Activated naive CD8-positive, alpha-beta T cell treated with anti-CD3 and anti-CD28 coated beads, Interleukin-2, amount 50 U/mL, for 24 hours (primary cell): ENCODE results near the gene INAVA.
A peak's percentile ranks its signal among the peaks of the same experiment; 100 is the strongest.
"Not testable (repeated sequence)": the region's sequence is repeated elsewhere in the genome, so short reads cannot be mapped to it uniquely, and the experiment has no call there.

Experiments
- ATAC-seq: fragments of 150-1000 bp; cut with Tn5 transposase; one replicate; pipeline ENCODE4 v1.10.0; 2021
- DNase-seq: peaks from one replicate; pipeline ENCODE4 v3.0.0; 2021
- H3K27ac Mint-ChIP-seq: one replicate; pipeline ENCODE4 v1.8.0; 2021; ENCODE audit warnings: mild to moderate bottlenecking, mixed read lengths
- H3K27me3 Mint-ChIP-seq: one replicate; pipeline ENCODE4 v1.8.0; 2021; ENCODE audit warnings: mixed read lengths
- H3K36me3 Mint-ChIP-seq: one replicate; pipeline ENCODE4 v1.8.0; 2021; ENCODE audit warnings: low read depth, mixed read lengths
- H3K4me1 Mint-ChIP-seq: one replicate; pipeline ENCODE4 v1.8.0; 2021; ENCODE audit warnings: mixed read lengths
- H3K4me3 Mint-ChIP-seq: one replicate; pipeline ENCODE4 v1.8.0; 2021; ENCODE audit warnings: mild to moderate bottlenecking, moderate library complexity, mixed read lengths
- H3K9me3 Mint-ChIP-seq: one replicate; pipeline ENCODE4 v1.8.0; 2021; ENCODE audit warnings: mixed read lengths

The INAVA gene

DNA sequence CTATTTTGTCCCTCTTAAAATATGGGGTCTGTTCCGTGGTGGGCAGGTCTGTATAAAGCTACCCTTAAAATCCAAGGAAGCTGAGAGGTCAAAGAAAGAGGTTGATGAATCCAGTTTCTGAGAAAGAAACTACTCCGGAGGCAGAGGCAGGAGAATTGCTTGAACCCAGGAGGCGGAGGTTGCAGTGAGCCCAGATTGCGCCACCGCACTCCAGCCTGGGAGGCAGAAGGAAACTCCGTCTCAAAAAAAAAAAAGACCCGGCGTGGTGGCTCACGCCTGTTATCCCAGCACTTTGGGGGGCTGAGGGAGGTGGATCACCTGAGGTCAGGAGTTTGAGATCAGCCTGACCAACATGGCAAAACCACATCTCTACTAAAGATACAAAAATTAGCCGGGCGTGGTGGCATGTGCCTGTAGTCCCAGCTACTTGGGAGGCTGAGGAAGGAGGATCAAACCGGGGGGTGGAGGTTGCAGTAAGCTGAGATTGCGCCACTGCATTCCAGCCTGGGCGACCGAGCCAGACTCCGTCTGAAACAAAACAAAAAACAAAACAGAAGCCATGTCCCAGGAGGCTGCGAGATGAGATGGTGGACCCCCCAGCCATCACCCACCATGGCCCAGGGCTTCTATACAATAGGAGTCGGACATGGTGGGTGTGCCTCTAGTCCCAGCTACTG, 40.7 kb downstream of the INAVA start:
- not testable (repeated sequence) for H3K27ac Mint-ChIP-seq, H3K4me1 Mint-ChIP-seq, H3K36me3 Mint-ChIP-seq, H3K4me3 Mint-ChIP-seq, H3K9me3 Mint-ChIP-seq, DNase-seq, H3K27me3 Mint-ChIP-seq, ATAC-seq

GRCh38 chr1:200938955-200939354, 44.3 kb downstream of the INAVA start:
- Mint-ChIP-seq H3K36me3 (no peaks in the 10 kb centered on the region), H3K4me3 (no peak overlapping the region), H3K27me3 (no peaks in the 10 kb centered on the region), H3K27ac (no peak overlapping the region), H3K9me3 (peaks cover 8% of the 10 kb centered on the region), H3K4me1 (peaks cover 9% of the 10 kb centered on the region)
- ATAC-seq (peak; percentile 78), DNase-seq (no peak)

GRCh38 chr1:200945111-200945510, 50.4 kb downstream of the INAVA start:
- no peak overlapping the region for H3K27ac Mint-ChIP-seq
- peaks cover 2% of the 10 kb centered on the region for H3K36me3 Mint-ChIP-seq
- H3K4me3 Mint-ChIP-seq: no peak overlapping the region
- peaks cover 23% of the 10 kb centered on the region for H3K9me3 Mint-ChIP-seq
- peaks cover 8% of the 10 kb centered on the region for H3K27me3 Mint-ChIP-seq
- DNase-seq (no peak), ATAC-seq (no peak)
- H3K4me1 Mint-ChIP-seq: no peaks in the 10 kb centered on the region

DNA sequence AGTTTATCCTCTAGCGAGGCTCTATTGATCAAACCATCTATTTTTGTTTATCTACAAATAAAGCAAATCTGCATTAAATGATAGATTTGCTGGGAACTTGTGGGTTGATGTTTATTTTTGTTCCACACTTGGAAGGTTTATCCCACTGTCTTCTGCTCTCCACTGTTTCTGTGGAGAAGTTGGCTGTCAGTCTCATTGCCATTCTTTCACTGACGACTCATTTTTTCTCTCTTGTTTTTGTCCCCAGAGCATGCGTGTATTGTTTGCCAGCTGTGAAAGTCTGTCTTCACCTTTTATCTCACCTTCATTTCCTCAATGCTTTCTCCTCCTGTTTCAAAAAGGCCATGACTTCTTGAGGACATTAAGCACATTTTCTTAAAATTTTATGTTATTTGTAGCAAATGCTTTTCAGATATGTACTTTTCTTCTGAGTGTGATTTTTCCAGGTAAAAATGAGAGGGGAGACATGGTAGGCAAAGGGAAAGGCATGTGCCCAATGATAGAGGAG, 52.4 kb downstream of the INAVA start:
- Mint-ChIP-seq H3K36me3 (peaks cover 2% of the 10 kb centered on the region), H3K9me3 (peaks cover 15% of the 10 kb centered on the region)
- no peak for ATAC-seq

GRCh38 chr1:200949626-200950025, 54.9 kb downstream of the INAVA start:
- peaks cover 11% of the 10 kb centered on the region for H3K9me3 Mint-ChIP-seq
- H3K27me3 Mint-ChIP-seq: peaks cover 12% of the 10 kb centered on the region
- H3K4me1 Mint-ChIP-seq: no peaks in the 10 kb centered on the region
- peaks cover 2% of the 10 kb centered on the region for H3K36me3 Mint-ChIP-seq
- H3K4me3 Mint-ChIP-seq: no peak overlapping the region
- no peak overlapping the region for H3K27ac Mint-ChIP-seq
- ATAC-seq (no peak), DNase-seq (no peak)

More for the DNA sequence above, 52.4 kb downstream of the INAVA start:
- peaks cover 8% of the 10 kb centered on the region for H3K27me3 Mint-ChIP-seq
- no peak overlapping the region for H3K4me3 Mint-ChIP-seq
- no peak overlapping the region for H3K27ac Mint-ChIP-seq
- DNase-seq: no peak
- H3K4me1 Mint-ChIP-seq: no peaks in the 10 kb centered on the region

DNA sequence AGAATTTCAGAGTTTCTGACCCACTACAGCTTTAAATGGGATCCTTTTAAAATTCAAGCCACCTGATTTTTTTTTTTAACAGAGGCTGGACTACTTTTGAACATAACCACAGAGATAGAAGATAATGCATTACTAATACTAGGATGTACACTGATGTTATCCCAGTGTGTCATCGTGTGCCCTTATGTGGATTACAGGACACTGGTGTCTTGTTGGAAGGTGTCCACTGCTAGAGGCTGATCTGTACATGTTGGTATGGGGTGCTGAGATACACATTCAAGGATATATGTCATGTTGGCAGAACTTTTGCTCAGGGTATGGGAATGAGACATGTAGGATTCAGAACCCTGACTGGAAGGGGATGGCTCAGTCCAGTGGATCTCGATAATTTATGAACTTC, 56.3 kb downstream of the INAVA start:
- Mint-ChIP-seq H3K36me3 (peaks cover 2% of the 10 kb centered on the region), H3K4me1 (no peaks in the 10 kb centered on the region), H3K27ac (no peak overlapping the region), H3K27me3 (peaks cover 12% of the 10 kb centered on the region), H3K4me3 (no peak overlapping the region), H3K9me3 (peaks cover 11% of the 10 kb centered on the region)
- ATAC-seq (no peak), DNase-seq (no peak)

GRCh38 chr1:200954434-200954833, 59.7 kb downstream of the INAVA start:
- ATAC-seq: no peak
- H3K27ac Mint-ChIP-seq: no peak overlapping the region
- no peak for DNase-seq
- no peaks in the 10 kb centered on the region for H3K36me3 Mint-ChIP-seq
- H3K4me1 Mint-ChIP-seq: no peaks in the 10 kb centered on the region
- H3K4me3 Mint-ChIP-seq: no peak overlapping the region
- peaks cover 6% of the 10 kb centered on the region for H3K27me3 Mint-ChIP-seq
- no peaks in the 10 kb centered on the region for H3K9me3 Mint-ChIP-seq

DNA sequence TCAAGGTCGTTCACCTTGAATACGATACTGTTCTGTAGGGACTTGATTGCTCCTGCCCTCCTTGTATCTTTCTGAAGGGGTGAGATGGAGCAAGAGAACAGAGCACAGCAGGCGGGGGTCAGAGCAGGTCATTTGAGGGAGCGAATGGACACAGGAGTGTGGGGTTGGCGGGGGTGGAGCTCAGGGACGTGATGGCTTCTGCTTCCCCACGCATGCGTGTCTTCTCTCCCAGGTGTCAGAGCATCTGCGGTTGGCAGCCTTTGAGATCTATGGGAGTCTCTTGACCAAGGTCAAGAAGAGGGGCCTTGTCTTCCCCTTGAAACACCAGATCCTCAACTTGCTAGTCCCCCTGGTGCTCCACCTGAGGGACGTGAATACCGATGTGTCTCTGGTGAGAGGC, 63.9 kb downstream of the INAVA start:
- H3K4me3 Mint-ChIP-seq: no peak overlapping the region
- H3K27ac Mint-ChIP-seq: no peak overlapping the region

GRCh38 chr1:200959411-200959921, 64.8 kb downstream of the INAVA start:
- Mint-ChIP-seq H3K9me3 (no peaks in the 10 kb centered on the region), H3K36me3 (no peaks in the 10 kb centered on the region), H3K4me3 (no peak overlapping the region), H3K4me1 (no peaks in the 10 kb centered on the region), H3K27me3 (peaks cover 3% of the 10 kb centered on the region), H3K27ac (no peak overlapping the region)
- ATAC-seq (no peak), DNase-seq (no peak)

More for the DNA sequence above, 63.9 kb downstream of the INAVA start:
- DNase-seq (no peak), ATAC-seq (no peak)
- no peaks in the 10 kb centered on the region for H3K9me3 Mint-ChIP-seq
- peaks cover 6% of the 10 kb centered on the region for H3K27me3 Mint-ChIP-seq
- H3K36me3 Mint-ChIP-seq: no peaks in the 10 kb centered on the region
- no peaks in the 10 kb centered on the region for H3K4me1 Mint-ChIP-seq

DNA sequence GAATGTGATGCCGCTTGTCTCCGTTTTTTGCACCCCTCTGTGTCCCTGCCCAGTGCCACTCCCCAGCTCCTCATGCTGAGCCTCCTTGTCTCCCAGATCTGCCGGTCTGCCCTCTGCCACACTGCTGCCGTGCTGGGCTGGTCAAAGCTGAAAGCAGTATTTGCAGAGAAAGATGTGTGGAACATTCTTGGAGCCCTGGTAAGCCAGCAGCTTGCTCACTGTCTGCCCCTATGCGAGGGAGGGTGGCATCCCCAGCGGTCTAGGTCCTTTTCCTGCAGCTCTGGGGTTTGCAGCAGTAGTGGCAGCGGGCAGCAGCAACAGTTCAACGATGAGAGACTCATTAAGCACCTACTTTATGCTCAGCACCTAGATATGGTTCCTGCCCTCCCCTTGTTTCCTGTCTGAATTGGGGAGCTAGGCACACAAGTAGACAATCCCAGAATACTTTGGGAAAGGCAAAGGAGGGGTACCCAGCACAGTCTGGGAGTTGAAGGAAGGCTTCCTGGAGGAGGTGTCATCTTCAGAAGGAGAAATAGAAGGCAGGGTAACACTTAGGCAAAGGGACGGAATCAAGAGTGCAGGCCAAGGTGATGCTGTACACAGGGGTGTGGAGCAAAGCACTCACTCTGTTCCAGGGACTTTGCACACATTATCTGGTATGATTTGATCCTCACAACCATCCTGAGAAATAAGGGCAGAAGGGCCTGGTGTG, 65.7 kb downstream of the INAVA start:
- H3K36me3 Mint-ChIP-seq: no peaks in the 10 kb centered on the region
- peaks cover 3% of the 10 kb centered on the region for H3K27me3 Mint-ChIP-seq
- H3K9me3 Mint-ChIP-seq: no peaks in the 10 kb centered on the region
- no peak overlapping the region for H3K4me3 Mint-ChIP-seq
- no peak for DNase-seq
- H3K27ac Mint-ChIP-seq: no peak overlapping the region
- no peak for ATAC-seq
- no peaks in the 10 kb centered on the region for H3K4me1 Mint-ChIP-seq

DNA sequence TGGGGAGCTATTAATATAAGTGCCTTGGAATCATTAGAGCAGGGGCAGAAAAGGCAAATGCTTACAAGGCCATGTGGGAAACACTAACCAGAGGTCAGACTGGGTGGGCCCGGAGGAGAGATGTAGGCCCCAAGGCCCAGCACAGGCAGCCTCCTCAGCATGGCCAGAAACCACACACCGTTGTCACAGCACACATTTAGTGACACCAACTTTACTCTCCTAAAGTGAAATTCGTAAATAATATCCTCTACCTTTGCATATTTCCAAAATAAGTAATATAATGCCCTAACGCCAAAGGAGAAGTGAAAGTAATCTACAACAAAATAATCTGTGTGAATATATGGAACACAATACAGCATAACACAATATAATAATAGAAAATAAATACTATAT, 66.2 kb downstream of the INAVA start:
- Mint-ChIP-seq H3K4me3 (no peak overlapping the region), H3K4me1 (no peaks in the 10 kb centered on the region), H3K27me3 (no peaks in the 10 kb centered on the region), H3K9me3 (no peaks in the 10 kb centered on the region), H3K27ac (no peak overlapping the region), H3K36me3 (no peaks in the 10 kb centered on the region)
- ATAC-seq (no peak), DNase-seq (no peak)

DNA sequence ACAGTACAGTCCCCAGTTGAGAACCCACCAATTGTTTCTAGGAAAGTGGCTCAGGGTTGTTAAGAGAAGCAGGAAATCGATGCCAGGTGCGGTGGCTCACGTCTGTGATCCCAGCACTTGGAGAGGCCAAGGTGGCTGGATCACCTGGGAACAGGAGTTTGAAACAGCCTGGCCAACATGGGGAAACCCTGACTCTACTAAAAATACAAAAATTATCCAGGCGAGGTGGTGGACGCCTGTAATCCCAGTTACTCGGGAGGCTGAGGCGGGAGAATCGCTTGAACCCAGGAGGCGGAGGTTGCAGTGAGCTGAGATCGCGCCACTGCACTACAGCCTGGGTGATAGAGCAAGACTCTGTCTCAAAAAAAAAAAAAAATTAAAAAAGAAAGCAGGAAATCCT, 67.5 kb downstream of the INAVA start:
- not testable (repeated sequence) for H3K4me1 Mint-ChIP-seq, ATAC-seq, H3K9me3 Mint-ChIP-seq, H3K36me3 Mint-ChIP-seq, H3K4me3 Mint-ChIP-seq, H3K27me3 Mint-ChIP-seq, H3K27ac Mint-ChIP-seq, DNase-seq

DNA sequence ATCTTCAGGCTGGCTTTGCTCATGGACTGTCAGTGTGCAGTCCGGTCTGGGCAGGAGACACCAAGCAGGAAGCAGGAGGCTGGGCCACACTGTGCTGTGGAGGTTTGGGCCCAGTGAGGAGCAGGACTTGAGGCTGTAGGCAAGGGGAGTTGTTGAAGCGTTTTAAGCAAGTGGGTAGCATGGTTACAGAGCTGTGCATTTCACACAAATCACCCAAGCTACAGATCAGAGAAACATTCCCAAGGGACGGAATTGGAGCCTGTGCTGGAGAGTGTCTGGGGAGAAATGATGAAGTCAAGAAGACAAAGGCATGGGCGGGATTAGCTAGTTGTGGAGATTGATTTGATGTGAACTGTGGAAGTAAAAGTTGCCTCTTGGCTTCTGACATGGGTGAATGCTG, 67.9 kb downstream of the INAVA start:
- ATAC-seq: no peak
- Mint-ChIP-seq H3K4me1 (no peaks in the 10 kb centered on the region), H3K27ac (no peak overlapping the region), H3K4me3 (no peak overlapping the region), H3K9me3 (no peaks in the 10 kb centered on the region), H3K27me3 (no peaks in the 10 kb centered on the region), H3K36me3 (no peaks in the 10 kb centered on the region)
- DNase-seq: no peak

DNA sequence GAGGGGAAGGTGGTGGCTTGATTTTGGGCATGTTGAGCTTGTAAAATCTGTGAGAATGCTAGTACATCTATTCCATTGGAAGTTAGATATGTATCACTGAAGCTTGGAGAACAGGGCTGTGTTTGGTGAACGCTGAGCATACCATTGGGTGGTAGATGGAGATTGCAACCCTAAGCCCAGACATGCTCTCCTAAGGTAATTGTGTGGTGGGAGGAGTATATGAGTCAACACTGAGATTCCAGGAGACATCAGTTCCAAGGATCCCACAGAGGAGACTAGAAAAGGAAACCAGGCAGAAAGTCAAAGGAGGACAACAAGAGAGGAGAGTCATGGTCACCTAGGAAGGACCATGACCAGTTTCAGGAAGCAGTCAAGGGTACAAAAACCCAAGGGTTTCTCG, 68.4 kb downstream of the INAVA start:
- no peak overlapping the region for H3K27ac Mint-ChIP-seq
- H3K27me3 Mint-ChIP-seq: no peaks in the 10 kb centered on the region
- DNase-seq: no peak
- H3K4me1 Mint-ChIP-seq: no peaks in the 10 kb centered on the region
- no peak overlapping the region for H3K4me3 Mint-ChIP-seq
- no peaks in the 10 kb centered on the region for H3K36me3 Mint-ChIP-seq
- no peak for ATAC-seq
- H3K9me3 Mint-ChIP-seq: no peaks in the 10 kb centered on the region

DNA sequence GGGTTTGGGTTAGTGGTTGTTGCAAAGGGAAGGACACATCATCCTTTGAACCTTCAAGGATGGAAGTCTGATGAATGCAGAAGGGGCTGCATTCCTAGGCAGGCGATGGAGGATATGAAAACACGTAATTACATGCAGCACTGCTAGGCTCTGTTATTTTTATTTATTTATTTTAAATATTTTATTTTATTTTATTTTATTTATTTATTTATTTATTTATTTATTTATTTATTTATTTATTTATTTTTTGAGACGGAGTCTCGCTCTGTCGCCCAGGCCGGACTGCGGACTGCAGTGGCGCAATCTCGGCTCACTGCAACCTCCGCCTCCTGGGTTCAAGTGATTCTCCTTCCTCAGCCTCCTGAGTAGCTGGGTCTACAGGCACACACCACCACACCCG, 69.2 kb downstream of the INAVA start:
- not testable (repeated sequence) for H3K36me3 Mint-ChIP-seq, ATAC-seq, DNase-seq, H3K27me3 Mint-ChIP-seq, H3K4me1 Mint-ChIP-seq, H3K27ac Mint-ChIP-seq, H3K4me3 Mint-ChIP-seq, H3K9me3 Mint-ChIP-seq
